Mucosa of descending colon (tissue), 3 donors: ENCODE data around the gene TCN1. TPM values are rescaled to one million over a fixed set of nuclear protein-coding genes. Genes with fewer than 3 reads are reported as not detected.

Experiments used
- ATAC-seq: fragments of 200-7000 bp; cut with Tn5 transposase; one replicate; pipeline ENCODE4 v1.9.1; 2020; ENCODE audit warnings: mild to moderate bottlenecking, moderate library complexity
- DNase-seq, 3 donors: peaks; one replicate each; pipeline ENCODE4 v3.0.0-alpha.2; 2020
- H3K36me3 ChIP-seq: fragments of 200-600 bp; one replicate; pipeline ENCODE4 v1.8.0; 2021; ENCODE audit warnings: low read depth, mild to moderate bottlenecking
- H3K4me1 ChIP-seq: fragments of 200-600 bp; one replicate; pipeline ENCODE4 v1.8.0; 2021; ENCODE audit warnings: low read depth, mild to moderate bottlenecking
- H3K4me3 ChIP-seq: fragments of 200-600 bp; one replicate; pipeline ENCODE4 v1.8.0; 2021; ENCODE audit warnings: mild to moderate bottlenecking
- H3K9me3 ChIP-seq: fragments of 200-600 bp; one replicate; pipeline ENCODE4 v1.8.0; 2021; ENCODE audit warnings: mild to moderate bottlenecking
- intact Hi-C, 2 donors: fragments of 100-400 bp; cut with DNase I in 1 of 2; cut with micrococcal nuclease in 1 of 2; formaldehyde crosslinking; loops; one replicate each; pipeline versions ENCODE4 v1.11.0 to v1.11.1; 2022; cut with DNase I, micrococcal nuclease
- total RNA-seq, 3 donors: library from RNA; stranded (reverse); fragmentation: NEBNext Ultra II Directional in 2 of 3; extraction: Animal tissue kit (Norgen Biotek cat#: 25700) in 2 of 3; gene quantifications; one replicate each; pipeline versions ENCODE4 v1.2.1 to v1.2.4, GENCODE V29; 2021 to 2023
- TF ChIP-seq, protein P1 (sequence below): fragments of 200-600 bp; IDR thresholded peaks from one replicate; pipeline ENCODE4 v1.8.0; 2022; ENCODE audit warnings: antibody characterized with exemption, mild to moderate bottlenecking
- donor health status: DM: no; HTN: no; CAD: no; lungs with moderate emphysema.
- donor health status: DM: no; HTN: no; CAD: no.
- donor health status: DM: no; HTN: yes; CAD: no.

Gene TCN1
- total RNA-seq, 3 donors from 2014 or later = 1.7 TPM; not detected in 2

DNA sequence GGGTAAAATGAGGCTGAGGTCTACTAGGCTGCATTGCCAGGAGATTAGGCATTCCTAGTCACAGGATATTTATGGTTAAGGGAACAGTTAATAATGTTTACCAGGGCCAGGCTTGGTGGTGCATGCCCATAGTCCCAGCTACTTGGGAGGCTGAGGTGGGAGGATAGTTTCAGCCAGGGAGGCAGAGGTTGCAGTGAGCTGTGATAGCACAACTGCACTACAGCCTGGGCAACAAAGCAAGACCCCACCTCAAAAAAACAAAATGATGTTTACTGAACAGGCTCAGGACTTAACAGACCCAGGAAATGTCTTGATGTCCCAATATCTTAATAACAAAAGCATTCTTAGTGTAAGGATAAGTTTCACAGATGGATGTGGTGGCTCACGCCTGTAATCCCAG is 52.9 kb downstream of the TCN1 start:
- Histone ChIP-seq H3K4me3 (no peak overlapping the region), H3K36me3 (no peaks in the 10 kb centered on the region), H3K9me3 (no peaks in the 10 kb centered on the region), H3K4me1 (peaks cover 8% of the 10 kb centered on the region)
- intact Hi-C loops = no loop called here
- ATAC-seq = no peak
- TF ChIP-seq, protein P1, sequence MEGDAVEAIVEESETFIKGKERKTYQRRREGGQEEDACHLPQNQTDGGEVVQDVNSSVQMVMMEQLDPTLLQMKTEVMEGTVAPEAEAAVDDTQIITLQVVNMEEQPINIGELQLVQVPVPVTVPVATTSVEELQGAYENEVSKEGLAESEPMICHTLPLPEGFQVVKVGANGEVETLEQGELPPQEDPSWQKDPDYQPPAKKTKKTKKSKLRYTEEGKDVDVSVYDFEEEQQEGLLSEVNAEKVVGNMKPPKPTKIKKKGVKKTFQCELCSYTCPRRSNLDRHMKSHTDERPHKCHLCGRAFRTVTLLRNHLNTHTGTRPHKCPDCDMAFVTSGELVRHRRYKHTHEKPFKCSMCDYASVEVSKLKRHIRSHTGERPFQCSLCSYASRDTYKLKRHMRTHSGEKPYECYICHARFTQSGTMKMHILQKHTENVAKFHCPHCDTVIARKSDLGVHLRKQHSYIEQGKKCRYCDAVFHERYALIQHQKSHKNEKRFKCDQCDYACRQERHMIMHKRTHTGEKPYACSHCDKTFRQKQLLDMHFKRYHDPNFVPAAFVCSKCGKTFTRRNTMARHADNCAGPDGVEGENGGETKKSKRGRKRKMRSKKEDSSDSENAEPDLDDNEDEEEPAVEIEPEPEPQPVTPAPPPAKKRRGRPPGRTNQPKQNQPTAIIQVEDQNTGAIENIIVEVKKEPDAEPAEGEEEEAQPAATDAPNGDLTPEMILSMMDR = no peak
- DNase-seq = no peak

DNA sequence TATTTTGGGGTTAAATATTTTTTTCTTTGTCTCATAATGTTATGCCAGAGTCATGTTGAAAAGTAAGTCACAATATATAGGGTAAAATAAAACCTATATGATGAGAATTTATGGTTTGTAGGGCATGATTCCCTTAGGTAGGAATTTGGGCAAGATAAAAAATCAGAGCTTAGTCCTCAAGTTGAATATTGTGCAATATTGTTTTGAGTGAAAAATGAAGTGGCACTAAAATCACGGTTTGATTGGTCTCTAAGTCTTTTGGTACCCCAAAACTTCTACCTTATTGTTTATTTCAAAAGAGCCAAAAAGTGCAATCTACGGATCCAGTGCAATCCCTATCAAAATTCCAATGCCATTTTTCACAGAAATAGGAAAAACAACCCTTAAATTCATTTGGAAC is 54.1 kb downstream of the TCN1 start:
- TF ChIP-seq, protein P1 = no peak
- no peak for DNase-seq
- intact Hi-C loops = no loop called here
- H3K4me1 ChIP-seq = peaks cover 8% of the 10 kb centered on the region
- no peak overlapping the region for H3K4me3 ChIP-seq
- no peaks in the 10 kb centered on the region for H3K9me3 ChIP-seq
- no peak for ATAC-seq
- no peaks in the 10 kb centered on the region for H3K36me3 ChIP-seq

DNA sequence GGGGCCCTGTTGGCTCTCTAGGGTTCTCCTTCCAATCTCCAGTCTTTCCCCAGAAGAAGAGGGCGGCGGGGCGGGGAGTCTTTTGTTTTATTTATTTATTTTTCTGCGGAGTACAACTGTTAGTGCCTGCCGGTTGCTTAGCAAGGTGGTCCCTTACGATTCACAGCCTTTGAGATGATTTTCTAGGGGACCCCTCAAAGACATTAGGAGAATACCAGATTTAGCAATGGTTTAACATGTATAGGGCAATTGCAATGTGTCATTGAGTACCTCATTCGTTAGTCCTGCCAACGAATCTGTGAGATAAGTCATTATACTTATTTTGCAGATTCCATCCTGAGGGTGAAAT is 55.4 kb downstream of the TCN1 start:
- DNase-seq (no peak), ATAC-seq (no peak)
- Histone ChIP-seq H3K9me3 (no peaks in the 10 kb centered on the region), H3K4me3 (no peak overlapping the region), H3K36me3 (no peaks in the 10 kb centered on the region), H3K4me1 (peaks cover 8% of the 10 kb centered on the region)
- TF ChIP-seq, protein P1 = no peak
- intact Hi-C loops = no loop called here

DNA sequence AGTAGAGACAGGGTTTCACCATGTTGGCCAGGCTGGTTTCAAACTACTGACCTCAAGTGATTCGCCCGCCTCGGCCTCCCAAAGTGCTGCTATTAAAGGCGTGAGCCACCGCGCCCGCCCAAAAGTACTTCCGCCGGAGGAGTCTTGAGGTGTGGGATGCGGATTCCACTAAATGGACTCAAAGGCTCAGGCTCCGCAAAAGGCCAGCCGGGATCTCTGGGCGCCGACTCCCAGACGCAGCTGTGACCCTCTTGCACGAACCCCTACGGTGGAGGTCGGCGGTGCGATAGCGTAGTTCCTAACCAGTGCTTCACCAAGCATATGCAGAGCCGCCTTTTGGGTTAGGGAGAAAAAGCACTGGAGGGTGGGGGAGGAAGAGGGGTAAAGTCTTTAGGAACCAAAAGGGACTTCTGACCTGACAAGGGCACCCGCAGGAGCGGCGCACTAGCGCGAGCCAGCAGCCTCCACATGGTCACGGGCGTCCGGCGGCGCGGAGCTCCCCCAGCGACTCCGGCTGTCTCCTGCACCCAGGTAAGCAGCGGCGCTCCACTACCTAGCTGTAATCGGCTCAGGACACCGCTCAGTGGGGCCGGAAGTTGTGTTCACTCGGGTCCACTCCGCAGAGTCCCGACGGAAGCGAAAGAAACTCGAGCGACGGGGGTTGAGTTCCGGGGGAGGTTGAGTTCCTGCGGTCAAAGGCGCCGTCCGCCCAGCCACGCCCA is 55.9 kb downstream of the TCN1 start, which contains the start of gene MRPL16:
Gene MRPL16 (minus strand): TSS at position 590 of the 722 bp plus-strand sequence. CDS start 120 bp downstream, at position 470.
- TF ChIP-seq, protein P1 = no peak
- intact Hi-C loops = no loop called here
- ATAC-seq = peak; percentile 99

DNA sequence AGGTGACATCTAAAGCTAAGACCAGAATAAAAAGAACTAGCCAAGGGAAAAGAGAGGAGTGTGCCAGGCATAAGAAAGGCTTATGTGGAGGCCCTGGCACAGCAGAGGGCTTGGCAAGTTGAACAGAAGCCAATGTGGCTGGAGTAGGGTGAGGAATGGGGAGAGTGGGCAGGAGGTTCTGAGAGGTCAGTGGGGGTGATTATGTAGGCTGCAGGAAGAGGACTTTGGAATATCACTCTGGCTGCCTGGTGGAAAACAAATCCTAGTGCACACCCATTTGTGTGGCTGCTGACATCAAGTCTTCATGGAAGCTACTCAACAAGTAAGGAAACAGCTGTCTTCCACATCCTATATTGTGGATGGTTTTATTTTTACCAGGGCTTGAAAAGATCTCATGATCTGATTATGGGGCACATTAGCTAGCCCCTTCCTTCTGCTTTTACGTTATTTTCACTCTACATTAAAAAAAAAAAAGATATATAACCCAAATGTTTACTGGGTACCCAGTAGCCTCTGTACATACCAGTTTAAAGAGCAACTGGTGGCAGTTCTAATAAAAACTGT is 59.2 kb downstream of the TCN1 start:
- TF ChIP-seq, protein P1 = no peak
- Histone ChIP-seq H3K4me1 (peaks cover 8% of the 10 kb centered on the region), H3K36me3 (no peaks in the 10 kb centered on the region), H3K4me3 (no peak overlapping the region), H3K9me3 (no peaks in the 10 kb centered on the region)
- DNase-seq = peak in 1 of 3 donors; percentile 19
- ATAC-seq = peak; percentile 18
- intact Hi-C loops = no loop called here

More for the DNA sequence above, 55.9 kb downstream of the TCN1 start, which contains the start of gene MRPL16:
- H3K9me3 ChIP-seq = no peaks in the 10 kb centered on the region
- H3K36me3 ChIP-seq = no peaks in the 10 kb centered on the region
- peak; percentile 88 to 95 (median 94) for DNase-seq
- peak within 1 kb of the TSS; percentile 35 for H3K4me3 ChIP-seq
- peaks cover 8% of the 10 kb centered on the region for H3K4me1 ChIP-seq
